DMS79 treated with DMSO at 0.1 percent for 48 hours (cell line): ENCODE results near the gene BORCS8.
"Not testable (repeated sequence)": the region's sequence is repeated elsewhere in the genome, so short reads cannot be mapped to it uniquely, and the experiment has no call there.

Source experiments
- DNase-seq: peaks from one replicate; lab custom pipeline; 2025; lab: John Stamatoyannopoulos, UW

The BORCS8 gene

DNA sequence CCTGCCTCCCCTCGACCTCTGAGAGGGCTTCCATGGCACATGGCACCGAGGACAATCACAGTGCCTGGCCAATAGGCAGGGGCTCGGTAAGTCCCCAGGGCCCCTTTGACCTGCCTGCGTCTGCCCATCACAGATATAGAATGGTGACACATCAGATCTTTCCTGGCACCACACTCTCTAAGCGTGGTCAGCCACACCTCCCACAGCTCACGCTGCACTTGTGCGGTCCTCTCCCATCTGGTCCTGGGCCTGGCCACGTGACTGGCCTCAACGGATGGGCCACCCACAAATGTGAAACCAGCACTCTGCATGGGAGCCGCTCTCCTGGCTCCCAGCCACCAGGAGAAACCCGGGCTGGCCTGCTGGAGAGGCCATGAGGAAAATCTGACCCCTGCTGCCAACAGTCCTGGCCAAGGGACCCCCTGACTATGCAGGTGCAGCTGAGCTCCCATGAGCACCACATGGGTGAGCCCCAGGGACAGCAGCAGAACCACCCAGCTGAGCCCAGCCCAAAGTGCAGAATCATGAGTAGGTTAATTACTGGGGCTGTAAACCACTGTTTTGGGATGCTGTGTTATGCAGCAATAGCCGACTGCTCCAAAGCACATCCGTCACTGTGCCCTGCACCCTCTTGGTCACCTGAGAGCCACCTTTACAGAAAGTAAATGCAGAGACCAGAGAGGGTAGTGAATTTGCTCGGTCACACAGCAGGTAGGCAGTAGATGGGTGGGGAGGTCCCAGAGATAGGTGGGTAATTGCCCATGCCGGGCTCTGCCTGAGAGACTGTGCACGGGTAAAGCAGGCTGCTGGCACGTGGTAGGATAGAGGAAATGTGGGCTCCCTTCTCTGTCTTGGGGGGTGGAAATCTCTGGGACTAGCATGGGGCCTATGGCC is 12.2 kb downstream of the BORCS8 start:
- no peak for DNase-seq

DNA sequence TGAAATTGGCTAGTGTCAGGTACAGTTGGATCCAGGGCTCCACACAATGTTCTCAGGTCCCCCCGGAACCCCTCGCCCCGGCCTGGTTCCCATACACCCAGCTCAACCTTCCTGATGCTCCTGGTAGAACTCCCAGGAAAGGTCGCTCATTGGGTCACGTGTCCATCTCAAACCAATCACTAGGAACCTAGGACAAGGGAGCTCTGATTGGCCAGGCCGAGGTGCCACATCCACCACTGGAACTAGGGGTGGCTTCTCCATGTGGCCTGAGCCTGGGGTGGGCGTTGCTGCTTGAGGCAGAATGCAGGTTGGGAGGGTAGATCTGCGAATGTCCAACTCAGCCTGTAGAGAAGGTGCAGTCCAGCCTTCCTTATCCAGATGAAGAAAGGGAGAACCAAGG is 15.0 kb downstream of the BORCS8 start:
- no peak for DNase-seq

DNA sequence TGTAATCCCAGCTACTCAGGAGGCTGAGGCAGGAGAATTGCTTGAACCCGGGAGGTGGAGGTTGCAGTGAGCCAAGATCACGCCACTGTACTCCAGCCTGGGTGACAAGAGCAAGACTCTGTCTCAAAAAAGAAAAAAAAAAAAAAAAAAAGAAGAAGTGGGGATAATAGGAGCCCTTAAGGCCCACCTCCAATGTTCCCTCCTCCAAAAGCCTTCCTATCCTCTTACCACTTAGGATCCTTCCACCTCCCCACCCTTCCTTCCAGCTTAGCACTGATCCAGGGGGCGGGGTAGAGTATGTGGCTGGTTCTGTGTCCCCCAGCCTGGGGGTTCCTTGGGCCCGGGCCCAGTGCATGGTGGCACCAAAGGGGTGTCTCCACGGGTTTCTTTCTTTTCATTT is 18.7 kb downstream of the BORCS8 start:
- not testable (repeated sequence) for DNase-seq

DNA sequence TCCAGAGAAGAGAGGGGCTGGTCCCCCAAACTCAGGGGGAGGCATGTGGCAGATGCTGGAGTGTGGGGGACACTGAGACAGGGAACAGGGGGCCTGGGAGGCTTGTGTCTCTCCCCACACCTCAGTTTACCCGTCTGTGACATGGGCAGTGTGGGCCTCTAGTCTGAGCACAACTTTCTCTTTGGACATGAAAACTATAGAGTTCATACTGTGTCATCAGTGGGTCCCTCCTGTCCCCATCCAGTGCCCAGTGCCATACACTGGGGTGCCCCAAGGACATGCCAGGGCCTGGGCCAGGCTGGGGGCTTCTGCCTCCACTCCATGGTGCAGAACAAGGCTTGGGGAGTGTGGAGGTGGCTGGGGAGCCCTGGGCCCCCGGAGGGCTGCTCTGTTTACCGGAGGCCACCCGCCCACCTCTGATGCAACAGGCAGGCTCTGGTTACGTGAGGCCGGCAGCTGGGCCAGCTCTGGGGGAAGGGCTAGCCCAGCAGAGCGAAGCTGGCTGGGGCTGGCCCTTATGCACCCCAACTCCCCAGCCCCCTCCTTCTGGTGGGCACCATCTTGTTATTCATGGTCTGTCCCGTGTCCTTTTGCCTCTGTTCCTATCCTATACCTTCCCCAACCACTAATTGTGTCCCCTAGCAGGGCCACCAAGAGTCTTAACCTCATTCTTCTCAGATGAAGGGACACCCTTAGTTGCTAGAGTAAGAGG is 20.0 kb downstream of the BORCS8 start:
- DNase-seq: no peak

DNA sequence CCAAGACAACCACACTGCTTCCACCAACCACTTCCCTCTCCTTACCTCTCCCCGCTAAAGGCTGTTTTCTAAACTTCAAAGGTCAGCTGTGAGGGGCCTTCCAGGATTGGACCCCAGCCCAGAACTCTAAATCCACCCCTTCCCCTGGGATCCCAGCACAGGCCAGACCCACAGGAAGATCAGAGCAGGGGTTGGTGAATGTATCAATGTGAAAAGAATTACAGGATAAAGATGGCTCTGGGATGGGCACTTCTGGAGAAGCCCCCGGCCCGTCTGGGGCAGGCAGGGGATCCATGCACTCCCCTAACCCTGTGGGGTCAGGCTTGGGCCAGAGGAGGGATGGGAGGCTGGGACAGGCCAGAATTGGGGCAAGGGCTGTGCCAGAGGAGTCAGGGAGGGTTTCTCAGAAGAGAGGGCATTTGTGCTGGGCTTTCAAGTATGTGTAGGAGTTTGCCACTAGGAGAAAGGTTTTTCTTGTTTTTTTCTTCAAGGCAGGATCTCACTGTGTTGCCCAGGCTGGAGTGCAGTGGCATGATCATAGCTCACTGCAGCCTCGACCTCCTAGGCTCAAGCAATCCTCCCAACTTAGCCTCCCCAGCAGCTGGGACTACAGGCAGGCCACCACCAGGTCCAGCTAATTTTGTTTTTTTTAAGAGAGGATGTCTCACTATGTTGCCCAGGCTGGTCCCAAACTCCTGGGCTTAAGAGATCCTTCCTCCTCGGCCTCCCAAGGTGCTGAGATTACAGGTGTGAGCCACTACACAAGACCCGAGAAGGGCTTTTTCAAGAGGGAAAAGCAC is 20.9 kb downstream of the BORCS8 start:
- DNase-seq: no peak

DNA sequence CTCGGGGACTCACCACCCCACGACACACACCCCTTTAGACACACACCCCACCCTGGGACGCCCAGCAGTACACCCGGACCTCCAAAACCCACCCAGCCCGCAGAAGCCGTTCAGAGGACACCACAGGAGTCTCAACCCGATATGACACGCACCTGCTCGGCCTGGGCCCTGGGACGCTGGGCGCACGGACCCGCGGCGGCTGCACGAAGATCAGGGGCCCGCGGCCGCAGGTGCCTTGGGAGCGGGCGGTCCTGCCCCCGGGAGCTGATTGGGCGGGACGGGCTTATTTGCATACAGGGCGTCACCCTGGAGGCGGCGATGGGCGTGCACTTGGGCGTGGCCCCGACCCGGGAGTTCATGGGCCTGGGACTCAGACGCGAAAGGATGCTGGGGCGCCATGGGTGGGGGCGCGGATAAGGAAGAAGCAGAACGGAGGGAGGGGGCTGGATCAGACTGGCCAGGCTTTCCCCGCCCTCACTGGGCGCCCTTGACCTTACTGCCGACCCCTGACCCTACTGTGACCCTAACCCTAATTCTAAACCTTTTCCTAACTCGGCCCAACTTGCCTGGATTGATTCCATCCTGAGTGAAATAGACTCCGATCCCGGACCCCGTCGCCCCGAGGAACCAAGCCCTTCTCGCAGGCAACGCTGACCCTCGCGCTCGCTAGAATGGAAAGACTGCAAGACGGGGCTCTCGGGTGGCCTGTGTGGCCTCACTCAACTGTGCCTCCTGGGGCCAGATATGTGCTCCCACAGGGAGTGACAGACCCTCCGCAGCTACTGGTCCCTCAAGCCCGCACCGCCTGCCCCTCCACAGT is 21.7 kb downstream of the BORCS8 start, which contains the start of gene MEF2B:
MEF2B (minus strand) TSS at position 211 of the 820 bp plus-strand sequence. CDS start 19,528 bp downstream, outside the sequence.
- DNase-seq: peak; percentile 70

DNA sequence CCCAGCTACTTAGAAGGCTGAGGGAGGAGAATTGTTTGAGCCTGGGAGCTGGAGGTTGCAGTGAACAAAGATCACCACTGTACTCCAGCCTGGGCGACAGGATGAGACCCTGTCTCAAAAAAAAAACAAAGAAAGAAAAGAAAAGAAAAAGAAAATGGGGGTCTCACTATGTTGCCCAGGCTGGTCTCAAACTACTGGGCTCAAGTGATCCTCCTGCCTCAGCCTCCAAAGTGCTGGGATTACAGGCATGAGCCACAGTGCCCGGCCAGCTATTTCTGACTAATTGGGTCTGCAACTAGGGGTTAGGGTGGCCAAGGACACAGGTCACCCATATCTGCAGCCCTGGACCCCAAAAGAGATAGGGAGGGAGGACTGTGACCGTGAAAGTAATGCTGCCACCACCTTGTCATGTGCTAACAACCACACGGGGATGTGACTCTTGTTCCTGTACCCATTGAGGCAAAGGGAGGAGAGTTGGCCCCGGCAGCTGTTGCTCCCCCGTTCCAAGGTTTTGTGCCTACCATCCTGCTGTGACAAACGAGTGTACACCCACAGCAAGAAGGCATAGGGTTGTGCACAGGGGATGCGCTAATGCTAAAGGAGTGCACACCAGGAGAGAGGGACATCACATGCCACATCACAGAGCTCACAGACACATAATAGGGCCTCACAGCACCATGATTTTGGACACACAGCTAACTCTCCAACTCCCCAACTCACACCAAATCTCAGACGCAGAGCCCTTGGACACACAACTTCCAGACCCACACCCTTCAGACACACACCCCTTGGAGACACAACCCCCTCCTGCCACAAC is 22.5 kb downstream of the BORCS8 start:
- no peak for DNase-seq

DNA sequence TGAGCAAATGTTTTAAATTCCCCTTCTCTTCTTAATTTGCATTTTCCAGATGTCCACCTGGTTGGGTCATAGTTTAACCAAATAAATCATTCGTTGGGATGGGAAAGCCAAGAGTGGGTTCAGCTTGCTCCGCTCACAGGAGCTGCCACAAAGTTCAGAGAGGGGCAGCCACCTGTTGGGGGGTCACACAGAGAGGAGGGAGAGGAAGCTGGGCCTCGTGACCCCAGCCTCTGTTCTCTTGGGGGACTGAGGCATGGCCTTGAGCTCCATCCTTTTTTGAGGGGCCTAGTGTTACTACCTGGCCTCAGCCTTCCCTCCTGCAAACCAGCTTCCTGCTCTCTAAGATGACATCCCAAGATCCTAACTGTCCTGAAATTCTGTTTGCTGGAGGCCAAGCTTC is 24.3 kb downstream of the BORCS8 start:
- no peak for DNase-seq

DNA sequence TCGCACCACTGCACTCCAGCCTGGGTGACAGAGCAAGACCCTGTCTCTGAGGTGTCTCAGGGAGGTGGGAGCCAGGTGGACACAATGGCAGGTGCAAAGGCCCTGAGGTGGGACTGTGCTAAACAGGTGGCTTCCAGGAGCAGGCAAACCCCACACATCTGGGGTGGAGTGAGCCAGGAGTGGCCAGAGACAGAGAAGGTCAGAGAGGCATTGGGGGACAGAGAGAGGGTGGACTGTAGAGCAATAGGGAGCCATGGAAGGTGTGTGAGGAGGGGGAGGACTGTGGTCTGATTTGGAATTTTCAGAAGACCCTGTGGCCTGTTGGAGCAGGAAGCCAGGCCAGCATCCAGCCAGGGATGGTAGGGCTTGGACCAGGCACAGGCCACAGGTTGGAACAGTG is 26.6 kb downstream of the BORCS8 start:
- DNase-seq: no peak

DNA sequence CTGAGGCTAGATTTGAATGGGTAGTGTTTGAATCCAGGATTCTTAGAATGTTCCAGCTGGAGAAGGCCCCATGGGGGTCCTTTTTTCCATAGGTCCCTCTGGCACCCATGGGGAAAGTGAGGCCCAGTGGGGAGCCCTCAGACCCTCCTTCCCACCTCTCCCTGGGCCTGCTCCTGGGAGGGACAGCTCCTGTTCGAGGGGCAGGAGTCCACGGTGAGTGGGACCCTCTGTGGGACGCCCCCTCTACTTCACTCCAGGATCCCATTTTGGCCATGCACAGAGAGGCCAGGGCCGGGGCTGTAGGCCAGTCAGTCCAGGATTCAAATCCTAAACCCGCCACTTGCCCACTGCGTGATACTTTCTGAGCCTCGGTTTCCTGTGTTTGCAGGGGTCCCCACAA is 29.5 kb downstream of the BORCS8 start:
- no peak for DNase-seq

DNA sequence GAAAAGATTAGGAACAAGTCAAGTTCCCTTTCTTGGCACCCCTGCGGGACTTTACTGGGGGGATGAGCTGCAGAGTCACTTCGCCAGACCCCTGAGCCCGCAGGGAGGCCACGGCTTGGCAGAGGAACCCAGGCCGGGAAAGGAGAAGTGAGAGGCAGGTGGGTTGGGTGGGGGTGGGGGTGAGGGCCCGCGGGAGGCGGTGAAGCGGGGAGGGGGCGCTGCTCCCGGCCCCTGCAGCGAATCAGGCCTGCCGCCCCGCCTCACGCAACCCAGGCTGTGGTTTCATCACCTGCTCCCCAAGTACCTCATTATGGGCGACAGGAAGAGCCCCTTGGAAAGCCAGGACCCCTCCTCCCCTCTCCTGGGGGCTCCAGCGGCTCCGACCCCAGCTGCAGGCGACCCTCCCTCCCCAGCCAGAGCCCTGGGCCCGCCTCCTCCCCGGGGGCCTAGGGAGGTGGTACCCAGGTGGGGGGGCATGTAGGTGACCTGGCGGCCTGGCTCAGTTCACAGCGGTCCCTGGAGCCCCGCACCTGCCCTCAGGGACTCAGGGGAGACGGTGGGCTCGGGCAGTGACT is 31.4 kb downstream of the BORCS8 start:
- no peak for DNase-seq

DNA sequence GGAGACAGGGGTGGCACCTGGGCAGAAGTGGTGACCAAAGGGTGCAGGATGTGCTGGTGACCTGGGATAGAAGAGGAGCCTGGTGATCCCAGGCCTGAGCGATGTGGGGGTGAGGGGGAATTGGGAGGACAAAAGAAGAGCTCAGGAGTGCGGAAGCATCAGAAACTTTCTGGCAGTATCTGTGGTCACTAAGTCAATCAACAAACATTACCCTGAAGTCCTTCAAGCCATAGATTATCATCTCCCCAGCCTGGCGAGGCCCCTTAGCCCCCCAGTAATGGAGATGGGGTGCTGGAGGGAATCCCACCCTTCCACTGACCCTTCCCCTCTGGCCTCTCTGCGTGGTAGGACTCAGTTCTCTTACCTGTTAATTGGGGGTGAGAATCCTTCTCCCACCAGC is 32.4 kb downstream of the BORCS8 start:
- DNase-seq: no peak

DNA sequence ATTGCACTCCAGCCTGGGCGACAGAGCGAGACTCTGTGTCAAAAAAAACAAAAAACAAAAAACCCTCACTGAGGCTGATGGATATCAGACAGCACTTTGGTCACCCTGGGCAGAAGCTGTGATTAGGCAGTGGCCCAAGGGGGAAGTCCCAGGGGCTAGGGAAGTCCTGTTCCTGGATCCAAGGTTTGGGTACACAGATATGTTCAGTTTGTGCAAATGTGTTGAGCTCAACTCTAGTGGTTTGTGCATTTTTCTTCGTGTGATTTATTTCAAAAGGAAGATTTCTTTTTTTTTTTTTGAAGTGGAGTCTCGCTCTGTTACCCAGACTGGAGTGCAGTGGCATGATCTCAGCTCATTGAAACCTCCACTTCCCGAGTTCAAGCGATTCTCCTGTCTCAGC is 34.1 kb downstream of the BORCS8 start:
- no peak for DNase-seq

DNA sequence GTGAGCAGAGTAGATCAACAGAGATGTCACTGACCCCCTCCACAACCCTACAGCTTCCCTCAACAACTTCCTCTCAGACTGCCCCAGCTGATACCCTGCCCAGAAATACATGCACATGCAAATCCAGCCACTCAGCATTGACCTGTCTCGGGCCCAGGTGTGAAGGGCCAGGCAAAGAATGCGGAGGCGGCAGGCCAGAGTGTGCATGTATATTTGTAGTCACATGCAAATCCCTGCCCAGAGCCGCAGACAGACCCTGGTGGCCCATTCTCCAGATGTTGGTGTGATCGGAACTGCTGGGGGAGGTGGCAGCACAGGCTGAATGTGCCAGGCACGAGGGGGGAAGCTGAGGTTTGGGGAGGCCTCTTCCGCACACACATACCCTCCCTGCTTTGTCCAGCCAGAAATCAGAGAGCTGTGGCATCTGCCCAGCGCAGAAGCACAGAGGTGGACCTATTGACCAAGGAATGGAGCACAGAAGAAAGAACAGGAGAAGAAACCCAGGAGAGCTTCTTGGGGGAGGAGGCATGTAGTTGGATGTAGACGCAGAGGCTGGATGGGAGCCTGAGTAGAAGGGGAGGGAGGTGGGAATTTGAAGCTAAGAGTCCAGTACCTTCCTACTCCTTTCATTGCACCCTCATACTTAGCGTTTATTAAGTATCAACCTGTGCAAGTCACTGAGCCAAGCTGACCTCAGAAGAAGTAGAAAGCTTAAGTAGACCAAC is 36.3 kb downstream of the BORCS8 start:
- no peak for DNase-seq

DNA sequence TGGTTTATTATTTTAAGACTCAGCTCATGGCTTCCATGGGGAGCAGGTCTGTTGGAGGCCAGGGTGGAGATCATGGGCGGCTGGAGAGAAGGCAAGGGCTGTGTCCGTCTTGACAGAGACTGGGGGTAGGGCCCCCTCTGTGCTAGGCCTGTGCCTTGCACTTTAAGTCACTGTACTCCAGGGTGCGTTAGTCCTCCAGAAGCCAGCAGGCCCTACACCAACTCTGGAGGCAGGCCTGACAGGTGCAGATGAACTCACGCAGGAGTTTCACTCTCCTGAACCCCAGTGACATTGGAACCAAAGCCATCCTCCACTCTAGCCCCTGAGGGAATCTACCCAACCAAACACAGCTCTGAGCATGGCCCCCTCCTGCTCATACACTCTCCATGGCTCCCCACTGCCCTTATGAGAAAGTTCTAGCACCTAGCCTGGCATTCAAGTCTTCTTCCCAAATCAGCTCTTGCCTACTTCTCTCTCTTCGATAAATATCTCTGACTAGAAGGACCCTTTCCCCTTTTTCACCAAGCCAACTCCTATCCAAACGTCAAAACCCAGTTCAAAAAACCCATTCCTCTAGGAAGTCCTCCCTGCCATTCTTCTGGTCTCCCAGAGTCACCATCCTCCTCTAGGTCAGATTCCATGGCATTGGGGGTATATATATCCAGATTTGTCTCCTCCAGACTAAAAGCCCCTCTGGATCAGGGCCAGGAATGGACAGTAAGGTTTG is 37.0 kb downstream of the BORCS8 start:
- no peak for DNase-seq

DNA sequence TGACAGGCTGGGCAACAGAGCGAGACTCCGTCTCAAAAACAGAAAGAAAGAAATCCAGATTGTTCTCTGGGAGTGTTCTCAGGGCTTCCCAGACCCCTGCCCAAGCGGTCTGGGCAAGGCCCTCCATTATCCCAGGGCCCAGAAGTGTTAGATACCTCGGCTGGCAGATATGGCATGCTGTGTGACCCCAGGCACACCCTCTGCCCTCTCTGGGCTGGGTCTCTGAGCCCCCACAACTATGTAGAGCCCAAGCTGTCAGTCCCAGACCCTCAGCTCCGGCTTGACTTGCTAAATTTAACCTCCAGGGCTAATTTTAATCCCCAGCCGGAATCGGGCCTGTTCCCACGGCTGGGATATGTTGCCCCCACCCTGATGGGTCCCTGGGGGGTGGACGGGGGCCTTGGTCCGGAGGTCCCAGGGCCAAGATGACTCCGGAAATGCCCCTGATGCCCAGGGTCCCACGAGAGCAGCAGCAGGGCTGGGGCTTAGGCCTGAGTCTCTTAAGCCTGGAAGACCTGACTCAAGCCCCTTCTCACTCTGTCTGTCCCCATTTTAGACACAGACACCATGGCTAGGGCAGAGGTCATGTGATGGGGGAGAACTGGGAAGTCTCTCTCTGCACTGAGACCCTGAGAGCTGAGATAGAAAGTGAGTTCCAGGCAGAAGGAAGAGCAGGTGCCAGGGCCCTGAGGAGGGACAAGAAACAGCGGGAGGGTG is 39.1 kb downstream of the BORCS8 start:
- no peak for DNase-seq

DNA sequence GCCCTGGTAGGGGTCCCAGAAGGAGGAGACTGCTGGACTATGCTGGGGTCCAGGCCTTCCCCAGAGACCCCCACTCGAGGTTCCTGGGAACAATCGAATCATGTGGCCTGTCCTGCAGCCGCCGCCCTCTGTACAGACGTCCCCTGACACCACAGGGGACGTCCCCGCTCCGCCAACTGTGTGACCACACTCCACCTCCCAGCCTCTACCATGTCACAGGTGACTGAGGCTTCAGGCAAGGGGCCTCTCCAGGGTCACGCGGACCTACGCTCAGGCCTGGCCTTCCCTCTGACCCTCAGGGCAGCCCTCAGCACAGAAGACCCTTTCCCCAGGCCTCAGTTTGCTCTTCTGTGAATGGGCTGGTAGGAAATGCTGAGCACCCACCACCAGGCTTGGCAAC is 40.5 kb downstream of the BORCS8 start:
- DNase-seq: no peak

DNA sequence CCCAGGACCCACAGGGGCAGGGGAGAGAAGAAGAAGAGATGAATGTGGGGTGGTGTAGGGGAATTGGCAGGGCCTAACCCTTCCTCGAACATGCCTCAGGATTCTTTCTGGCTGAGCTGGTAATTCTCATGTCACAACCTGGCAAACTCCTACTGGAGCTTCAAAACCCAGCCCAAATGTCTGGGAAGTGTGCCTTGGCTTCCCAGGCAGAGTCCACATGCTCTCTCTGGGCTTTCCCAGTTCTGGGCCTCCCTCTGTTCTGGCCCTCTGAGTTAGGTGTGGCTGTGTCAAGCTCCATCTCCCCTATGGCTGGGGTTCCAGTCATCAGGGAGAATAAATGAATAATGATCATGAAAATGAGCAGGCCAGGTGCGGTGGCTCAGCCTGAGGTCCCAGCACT is 42.5 kb downstream of the BORCS8 start:
- no peak for DNase-seq
